ENCODE results near the gene ERBB4.

DNA sequence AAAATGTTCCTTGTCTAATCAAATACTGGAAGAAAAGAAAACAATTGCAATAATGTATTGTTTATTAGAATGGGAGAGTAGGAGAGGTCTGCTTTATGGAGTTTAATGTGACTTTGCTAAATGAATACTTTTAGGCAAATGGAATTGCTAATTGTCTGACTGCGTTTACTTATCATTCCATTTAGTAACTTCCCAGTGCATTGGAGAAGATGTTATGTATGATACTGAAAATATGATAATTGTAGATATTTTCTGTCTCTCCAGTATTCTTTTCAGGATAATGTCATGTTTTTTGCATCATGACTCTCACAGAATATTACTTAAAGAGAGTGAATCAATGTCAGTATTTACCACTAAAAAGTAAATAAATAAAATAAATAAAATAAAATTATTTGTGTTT lies 8.1 kb upstream of the ERBB4 start:
- TF ChIP-seq, protein P1, sequence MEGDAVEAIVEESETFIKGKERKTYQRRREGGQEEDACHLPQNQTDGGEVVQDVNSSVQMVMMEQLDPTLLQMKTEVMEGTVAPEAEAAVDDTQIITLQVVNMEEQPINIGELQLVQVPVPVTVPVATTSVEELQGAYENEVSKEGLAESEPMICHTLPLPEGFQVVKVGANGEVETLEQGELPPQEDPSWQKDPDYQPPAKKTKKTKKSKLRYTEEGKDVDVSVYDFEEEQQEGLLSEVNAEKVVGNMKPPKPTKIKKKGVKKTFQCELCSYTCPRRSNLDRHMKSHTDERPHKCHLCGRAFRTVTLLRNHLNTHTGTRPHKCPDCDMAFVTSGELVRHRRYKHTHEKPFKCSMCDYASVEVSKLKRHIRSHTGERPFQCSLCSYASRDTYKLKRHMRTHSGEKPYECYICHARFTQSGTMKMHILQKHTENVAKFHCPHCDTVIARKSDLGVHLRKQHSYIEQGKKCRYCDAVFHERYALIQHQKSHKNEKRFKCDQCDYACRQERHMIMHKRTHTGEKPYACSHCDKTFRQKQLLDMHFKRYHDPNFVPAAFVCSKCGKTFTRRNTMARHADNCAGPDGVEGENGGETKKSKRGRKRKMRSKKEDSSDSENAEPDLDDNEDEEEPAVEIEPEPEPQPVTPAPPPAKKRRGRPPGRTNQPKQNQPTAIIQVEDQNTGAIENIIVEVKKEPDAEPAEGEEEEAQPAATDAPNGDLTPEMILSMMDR (IDR thresholded peaks at IDR 0.05), result no peak
- TF ChIP-seq POLR2A (IDR thresholded peaks at IDR 0.05), result no peak

All from esophagus squamous epithelium (tissue), 4 donors.